Hepatic stellate cell (primary cell): ENCODE measurements around the gene ATP5F1B.
"Not testable (repeated sequence)": the region's sequence is repeated elsewhere in the genome, so short reads cannot be mapped to it uniquely, and the experiment has no call there.

ENCODE experiments used
- DNase-seq: peaks from one replicate; pipeline ENCODE4 v3.0.0; 2011; ENCODE audit warnings: low spot score

Gene ATP5F1B

DNA sequence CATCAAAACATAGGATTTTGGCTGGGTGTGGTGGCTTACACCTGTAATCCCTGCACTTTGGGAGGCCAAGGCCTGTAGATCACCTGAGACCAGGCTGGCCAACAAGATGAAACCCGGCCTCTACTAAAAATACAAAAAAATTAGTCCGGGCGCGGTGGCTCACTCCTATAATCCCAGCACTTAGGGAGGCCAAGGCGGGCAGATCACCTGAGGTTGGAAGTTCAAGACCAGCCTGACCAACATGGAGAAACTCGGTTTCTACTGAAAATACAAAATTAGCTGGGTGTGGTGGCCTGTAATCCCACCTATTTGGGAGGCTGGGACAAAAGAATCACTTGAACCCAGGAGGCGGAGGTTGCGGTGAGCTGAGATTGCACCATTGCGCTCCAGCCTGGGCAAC lies 2.2 kb upstream of the ATP5F1B start:
- DNase-seq, result not testable (repeated sequence)

DNA sequence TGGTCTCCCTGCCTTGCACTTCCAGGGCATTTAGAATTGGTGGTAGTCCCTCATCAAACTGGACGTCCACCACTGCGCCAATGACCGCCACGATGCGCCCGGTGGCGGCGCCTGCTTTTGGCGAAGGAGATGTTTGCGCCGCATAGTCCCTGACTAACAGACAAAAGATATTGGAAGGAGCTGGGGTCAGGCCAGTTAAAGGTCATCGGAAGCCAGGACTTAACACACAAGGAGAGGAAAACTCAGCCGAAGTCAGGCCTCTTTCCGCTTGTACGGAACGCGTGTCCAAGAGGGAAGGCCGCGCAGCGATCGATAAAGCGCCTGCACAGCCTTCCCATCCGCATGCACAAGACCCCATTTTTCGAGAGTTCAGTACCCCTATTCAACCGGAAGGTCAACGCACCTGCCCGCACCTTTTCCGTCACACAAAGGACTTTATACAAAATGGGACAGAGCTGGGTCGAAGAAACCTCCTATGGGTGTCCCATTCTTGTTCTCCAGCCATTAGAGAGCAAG lies 525 bp downstream of the ATP5F1B start:
- peak; percentile 13 for DNase-seq

DNA sequence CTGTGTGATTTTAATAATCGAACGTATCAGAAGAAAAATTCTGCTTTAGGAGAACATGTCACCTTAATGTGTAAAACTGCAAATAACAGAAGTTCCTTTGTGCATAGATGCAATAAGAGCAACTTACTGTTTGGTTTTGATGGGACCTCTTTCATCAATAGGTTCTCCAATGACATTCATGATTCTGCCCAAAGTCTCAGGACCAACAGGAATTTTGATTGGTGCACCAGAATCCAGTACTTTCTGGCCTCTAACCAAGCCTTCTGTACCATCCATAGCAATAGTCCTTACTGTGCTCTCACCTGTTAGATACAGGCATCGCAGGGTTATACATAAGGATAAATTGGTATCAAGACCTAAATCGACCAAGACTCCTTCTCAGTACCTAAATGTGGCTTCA lies 1.1 kb downstream of the ATP5F1B start:
- peak; percentile 19 for DNase-seq

DNA sequence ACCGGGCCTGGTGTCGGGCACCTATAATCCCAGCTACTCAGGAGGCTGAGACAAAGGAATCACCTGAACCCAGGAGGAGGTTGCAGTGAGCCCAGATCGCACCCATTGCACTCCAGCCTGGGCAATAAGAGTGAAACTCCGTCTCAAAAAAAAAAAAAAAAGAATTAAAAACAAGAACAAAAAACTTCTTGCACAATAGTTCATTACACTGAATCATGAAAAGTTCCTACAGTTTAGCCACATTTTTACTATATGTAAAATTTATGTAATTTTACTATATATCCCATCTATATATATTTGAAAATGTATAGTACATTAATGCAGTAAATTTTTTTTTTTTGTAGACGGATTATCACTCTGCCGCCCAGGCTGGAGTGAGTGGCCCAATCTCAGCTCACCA lies 4.6 kb downstream of the ATP5F1B start:
- DNase-seq, result no peak

DNA sequence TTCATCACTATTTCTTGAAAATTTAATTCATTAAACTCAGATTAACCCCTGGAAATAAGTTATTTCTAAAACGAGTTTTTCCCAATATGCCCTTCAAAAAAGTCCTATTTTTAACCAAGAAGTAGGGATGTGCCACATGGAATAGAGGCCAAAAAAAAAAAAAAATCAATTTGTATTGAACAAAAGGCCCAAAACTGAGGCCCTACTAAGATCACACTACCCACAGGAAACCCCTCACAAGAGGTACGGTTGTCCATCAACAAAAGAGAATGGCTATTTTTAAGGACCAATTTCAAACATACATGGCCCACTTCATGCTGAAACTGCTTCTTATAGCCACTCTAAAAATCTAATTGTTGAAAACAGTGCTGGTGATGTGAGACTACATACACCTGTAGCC lies 8.2 kb downstream of the ATP5F1B start:
- DNase-seq, result no peak

DNA sequence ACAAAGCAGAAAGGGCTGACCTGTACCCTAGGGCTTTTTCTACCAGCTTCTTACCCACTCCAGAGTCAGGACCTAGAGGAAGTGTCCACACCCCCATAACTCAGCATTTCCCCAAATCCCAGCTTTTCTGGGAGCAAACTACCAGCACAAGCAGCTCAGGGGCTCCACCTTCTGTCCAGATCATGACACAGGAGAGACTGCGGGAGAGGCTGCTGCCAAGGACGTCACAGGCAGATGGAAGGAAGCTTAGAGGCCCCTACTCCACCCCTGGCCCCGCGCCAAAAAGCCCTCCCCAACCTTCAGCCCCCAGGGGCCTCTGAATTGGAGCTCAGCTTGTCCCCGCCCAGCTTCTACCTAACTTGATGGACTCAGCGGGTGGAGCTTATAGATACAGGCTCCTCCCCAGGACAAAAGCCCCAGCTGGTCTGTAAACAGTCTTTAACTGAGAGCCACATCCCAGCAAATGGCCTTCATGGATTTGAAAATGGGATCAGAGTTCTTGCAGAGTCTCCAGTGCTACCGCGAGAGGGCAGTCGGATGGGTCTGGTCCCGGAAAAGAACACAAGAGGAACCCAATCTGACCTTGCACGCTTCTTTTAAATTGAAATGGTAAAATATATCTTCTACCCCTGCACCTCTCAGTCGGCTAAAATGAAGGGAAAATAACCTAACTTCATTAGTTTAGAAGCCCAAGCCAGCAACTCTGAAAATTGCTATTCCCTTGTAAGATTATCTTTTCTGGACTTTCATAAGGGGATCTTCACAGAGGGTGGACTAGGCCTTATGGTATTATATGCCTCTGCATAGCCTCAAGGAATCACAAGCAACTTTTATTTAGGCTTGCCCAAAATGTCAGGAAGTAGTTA lies 8.9 kb downstream of the ATP5F1B start:
- DNase-seq, result peak; percentile 97

DNA sequence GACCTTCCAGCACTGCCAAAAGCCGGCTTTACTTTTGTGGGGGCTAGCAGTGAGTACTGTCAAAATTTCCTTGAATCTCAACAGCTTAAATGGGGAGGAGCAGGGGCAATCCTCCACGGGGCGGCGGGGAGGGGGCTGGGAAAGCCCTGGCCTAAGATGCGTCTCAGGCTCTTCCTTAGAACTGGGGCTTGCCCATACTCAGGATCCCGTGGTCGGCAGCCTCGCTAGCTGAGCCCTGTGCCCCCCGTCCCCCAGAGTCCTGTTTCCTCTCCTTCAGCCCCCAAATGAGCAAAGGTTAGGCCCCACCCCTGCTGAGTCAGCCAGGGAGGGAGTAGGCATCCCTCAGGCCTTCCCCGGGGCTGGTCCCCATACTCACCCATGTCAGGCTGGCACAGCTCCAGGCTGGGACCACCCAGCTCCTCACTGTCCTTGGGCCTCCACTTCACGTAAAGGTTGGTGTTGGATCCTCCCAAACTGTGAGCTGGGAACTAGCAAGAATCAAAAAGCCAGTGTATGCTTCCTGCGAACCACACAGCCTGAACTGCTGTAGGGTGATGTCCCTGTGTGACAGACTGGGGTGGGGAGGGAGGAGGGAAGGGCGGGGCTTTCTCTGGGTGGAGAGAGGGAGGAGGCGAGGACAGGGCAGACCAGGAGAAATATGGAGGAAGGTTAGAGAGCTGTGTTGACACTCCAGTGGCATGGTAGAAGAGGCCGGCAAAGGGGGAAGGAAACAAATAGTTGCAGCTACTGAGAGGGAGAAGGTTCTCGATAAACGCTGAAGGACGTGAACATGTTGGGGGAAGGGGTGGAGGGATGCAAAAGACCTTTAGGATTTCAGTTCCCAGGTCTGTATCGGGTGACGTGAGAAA lies 9.7 kb downstream of the ATP5F1B start:
- DNase-seq, result peak; percentile 92

DNA sequence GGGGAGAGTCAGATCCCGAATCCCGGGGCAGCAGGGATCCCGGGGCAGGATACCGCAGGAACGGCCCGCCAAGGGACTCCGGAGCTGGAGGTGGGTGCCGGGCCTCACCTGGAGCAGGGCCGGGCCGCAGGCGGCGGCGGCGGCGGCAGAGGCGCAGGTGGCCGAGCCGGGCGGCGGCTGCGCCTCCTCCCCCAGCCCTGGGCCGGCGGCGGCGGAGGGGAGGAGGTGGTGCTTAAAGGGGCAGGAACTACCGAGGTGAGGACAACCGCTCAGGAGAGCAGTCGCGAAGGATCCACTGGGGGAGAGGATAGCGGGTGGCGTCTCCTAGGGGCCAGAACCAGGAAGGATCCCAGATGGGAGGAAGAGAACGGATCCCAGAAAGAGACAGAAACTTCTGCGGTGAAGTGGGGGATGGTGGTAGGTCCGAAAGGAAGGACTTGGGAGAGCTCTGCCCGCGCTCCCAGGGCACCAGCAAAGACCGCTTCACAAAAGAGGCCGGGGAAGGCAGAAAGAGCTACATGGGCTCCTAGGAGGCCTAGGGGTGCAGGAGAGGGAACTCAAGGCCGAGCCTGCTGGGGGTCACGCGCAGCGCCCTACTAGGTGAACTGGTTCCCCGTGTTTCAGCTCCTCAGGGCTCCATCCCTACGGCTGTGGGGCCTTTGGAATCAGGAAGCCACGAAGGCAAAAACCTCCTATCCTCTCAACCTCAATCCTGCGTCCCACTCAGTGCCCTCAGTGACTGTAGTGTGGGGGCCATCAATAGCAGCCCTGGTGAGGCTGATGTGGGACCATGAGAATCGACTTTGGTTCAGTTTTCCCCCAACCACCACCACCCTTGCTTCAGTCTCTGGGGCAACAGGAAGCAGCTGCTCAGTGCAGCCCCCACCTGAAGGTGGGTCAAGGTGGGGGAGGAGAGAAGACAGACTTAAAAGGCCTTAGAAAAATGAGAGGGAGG lies 10.7 kb downstream of the ATP5F1B start:
- DNase-seq, result peak; percentile 92

DNA sequence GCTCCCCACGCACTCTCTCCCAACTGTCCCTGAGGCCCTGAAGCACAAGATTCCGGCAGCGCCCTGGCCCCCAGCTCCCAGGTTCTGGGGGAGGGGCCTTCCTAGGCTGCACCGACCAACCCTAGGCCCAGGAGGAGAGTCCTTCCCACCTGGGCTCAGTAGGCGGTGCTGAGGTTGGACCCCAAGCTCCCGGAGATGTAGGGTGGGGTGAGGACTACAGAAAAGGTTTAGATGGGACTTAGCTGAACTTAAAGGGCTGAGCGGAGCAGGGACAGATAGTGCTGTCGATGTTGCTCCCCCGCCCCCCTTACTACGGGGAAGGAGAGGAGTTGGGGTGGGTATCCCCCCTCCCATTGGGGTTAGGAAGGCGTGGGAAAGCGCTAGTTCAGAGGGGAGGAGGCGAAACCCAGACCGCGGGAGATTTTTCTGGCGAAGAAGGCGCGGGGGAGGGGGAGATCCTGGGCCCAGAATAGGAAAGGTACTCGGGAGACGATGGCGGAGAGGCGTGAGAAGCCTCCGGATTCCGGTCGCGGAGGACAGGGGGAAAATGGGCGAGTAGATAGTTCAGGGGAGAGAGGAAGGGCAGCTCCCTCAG lies 11.4 kb downstream of the ATP5F1B start:
- peak; percentile 31 for DNase-seq

DNA sequence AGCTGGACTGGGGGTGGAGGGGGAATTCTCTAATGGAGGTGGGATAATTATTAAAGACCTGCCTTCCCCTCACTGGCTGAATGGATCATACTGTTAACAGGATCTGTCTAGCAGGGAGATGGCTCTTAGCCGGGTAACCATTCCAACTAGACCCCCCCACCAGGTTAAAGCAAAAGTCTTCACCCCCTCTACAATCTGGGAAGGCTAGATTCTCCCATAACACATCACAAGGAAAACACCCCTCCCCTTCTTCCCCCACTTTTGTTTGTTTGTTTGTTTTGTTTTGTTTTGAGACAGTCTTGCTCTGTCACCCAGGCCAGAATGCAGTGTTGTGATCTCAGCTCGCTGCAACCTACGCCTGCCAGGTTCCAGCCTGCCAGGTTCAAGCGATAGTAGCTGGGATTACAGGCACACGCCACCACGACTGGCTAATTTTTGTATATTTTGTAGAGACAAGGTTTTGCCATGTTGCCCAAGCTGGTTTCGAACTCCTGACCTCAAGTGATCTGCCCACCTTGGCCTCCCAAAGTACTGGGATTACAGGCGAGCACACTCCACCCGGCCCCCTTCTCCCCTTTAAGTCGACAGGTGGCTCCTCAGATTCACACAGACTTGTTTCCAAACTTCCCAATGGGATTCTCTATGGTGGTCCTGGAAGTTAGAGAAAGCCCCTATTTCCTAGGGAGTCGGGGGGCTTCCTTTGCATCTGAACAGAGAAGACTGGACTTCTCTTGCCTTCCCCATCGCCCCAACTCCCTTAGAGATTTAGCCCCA lies 12.1 kb downstream of the ATP5F1B start:
- DNase-seq, result no peak

DNA sequence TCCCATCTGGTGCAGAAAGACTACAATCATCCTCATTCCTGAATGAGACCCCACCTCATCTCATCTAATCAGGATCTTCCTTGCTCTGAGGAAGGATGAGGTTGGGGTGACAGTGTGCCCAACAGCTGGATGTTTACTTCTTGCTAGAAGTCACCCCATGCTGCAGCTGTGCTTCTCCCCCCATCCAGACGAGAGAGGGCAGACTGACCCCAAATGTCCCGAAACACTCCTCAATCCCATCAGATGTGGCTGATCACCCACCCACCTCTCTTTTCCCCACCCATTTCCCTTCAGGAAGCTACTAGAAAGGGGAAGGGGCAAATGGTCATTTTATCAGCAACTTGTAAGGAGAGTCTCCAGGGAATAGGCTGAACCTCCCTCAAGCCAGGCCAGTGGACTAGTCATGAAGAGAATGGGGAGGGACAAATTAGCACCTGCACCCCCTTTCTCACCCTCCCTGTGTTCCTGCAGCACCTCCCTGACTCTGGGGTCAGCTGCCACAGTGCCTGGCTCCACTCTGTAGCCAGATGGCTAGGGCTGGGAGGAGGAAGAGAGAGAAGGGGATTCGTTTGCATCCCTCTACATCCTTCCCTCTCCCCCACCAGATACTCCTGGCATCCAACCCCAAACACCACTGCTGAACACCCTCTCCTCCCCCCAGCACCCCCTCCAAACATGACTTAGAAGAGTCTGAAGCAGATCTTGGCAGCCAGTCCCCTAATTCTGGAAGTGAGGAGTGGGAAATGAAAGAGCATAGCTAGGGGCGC lies 12.9 kb downstream of the ATP5F1B start:
- peak; percentile 15 for DNase-seq

DNA sequence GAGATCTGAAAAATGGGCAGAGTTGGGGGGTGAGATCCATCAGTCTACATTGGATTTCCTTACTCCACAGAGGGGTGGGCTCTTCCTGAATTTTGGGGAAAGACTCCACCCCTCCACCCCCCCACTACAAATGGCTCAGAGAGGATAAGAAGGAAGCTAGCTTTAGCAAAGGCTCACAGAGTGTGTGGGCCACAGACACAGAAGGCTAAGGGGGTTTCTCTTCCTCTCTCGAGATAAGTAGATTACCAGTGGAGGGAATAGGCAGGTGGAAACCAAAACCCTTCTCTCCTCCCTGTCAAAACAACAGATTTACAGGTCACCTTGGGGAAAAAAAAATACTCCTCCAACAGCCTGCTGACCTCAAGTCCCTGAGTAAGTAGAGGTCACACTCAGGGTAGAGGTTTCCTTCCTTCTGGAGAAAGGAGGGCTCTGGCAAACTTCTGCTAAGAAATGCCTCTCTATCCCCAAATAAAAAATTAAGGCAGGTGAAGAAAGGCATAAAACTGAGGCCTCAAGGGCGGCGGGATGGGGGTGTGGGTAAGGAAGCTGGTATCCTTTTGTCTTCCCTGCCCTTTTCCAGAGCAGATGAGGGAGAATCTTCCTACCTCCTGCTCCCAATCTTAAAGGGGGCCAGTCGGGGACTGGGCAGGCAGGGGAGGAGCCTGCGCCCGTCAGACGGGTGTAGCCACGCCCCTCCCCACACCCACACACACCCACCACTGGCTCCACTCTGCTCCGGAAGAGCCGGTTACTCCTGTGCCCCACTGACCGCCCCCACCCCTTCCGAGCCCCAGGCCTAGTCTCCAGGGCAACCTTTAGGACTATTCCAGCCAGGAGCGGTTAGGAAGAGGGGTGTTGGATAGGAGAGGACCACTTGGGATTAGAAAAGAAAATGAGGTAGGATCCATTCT lies 13.7 kb downstream of the ATP5F1B start:
- peak; percentile 61 for DNase-seq

DNA sequence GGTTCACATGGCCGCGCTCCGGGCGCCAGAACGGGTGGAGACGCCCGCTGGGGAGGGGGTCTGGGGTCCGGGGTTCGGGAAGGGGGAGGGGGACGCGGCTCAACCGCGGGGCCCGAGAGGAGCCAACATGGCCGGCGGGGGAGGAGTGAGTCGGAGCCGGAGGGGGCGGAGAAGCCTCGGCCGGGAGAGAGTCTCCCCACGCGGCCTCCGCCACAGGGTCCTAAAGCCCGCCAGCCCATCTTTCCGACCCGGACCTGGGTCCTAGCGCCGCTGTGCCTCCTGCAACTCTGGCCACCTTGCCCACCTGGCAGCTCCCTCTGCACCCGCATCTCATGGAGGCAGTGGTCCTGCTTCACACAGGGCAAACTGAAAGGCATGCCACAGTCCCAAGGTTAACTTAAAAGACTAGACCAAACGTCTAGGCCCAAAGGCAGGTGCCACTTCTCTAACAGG lies 15.6 kb downstream of the ATP5F1B start, which contains the start of gene BAZ2A:
BAZ2A (minus strand) TSS at position 147 of the 453 bp plus-strand sequence. CDS start 12,796 bp downstream, outside the sequence.
- peak; percentile 93 for DNase-seq

DNA sequence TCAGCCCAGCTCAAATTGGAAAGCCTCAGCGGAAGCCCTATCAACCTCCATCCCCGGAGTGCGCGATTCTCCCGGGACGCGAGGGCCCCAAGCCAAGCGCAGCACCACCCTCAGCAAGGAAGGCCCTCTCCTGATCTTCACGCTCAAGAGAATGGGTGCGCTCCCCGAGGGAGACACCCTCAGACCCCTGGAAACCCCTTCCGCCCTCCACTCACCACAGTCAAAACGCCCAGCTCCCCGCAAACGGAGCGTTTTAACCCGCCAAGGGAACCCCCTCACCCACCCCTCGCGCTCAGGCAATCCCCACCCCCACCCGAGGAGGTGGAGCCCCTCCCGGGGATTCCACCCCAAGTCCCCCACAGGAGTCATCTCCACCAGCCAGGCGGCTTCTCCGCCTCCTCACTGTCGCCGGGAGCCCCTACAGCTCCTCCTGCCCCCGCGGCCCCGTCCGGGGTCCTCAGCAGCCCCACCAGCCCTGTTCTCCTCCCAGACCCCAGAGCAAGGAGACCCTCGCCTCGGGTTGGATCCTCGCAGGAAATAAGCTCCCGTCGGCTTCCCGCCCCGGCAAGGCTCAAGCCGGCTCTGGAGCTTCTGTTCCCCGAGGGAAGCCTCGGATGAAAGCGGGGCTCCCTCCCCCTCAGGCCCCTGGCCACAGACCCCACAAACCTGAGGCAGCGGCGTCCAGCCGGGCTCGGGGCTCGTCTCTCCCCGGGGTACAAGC lies 16.2 kb downstream of the ATP5F1B start:
- DNase-seq, result peak; percentile 50

DNA sequence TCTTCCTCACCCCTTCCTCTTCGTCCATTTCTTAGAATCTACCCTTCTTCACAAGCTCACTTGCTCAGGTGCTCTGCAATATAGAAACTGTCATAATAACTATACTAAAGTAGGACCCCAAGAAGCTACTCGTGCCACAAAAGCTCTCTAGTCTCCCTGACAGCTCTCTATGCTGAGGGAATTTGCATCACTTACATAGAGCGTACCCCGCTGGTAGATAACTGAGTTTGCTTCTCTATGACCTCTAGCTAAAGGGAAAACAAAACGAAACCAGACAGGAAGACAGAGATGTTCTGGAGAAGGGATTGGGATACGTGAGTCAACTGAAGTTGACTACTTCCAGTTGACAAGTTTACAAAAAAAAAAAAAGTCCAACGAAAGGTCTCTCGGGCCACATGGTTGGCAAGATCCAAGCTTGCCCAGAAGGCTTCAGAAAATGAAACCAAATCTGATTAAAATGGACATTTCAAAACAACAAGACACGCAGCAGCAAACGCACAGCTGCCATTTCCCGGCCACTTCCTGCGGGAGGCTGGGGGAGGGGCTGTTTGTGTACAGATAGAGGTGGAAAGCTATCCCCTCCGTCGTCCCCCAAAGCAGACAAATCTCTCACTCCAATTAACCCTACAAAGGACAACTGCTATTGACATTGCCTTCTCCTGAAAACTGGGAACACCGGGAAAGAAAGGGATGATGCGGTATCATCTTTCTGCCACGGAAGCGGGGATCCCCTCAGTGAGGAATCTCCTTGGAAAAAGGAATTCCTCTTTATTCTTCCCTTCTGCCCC lies 16.9 kb downstream of the ATP5F1B start:
- peak; percentile 75 for DNase-seq

DNA sequence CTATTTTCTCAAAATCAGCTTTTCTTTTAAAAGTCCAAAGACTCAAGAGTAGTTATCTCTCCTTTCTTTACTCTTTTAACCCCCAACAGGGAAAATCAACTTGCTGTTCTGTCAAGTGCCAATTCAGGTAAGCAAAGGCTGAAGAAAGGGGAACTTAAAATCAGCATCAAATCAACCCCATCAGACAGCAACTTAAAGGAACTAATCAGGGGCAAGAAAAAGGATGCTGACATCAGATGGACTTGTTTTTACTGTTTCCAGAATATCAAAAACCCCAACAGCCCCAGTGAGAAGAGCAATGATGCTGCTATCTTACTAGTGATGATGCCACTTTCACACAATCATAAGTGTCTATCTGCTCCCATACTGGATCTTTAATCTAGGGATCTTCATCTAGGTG lies 19.1 kb downstream of the ATP5F1B start:
- no peak for DNase-seq

DNA sequence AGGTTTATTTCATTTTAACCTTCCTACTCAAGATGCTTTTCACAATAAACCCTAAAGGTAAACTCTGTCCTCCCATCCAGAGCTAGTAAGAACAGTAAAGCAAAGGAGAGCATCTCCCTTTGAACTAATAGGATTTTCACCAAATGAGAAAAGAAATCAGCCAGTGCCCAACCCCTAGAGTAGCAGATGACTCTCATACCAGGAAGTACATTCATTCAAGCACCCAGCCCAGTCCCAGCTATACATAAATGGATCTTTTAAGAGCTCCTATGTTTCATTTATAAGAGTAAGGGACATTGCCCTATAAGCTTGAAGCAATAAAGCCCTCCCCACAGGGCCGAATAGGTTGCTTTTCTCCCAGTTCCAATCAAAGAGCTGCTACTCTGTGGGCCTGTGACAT lies 23.2 kb downstream of the ATP5F1B start:
- no peak for DNase-seq
